HG03469 (cell line): ENCODE data around the gene LLGL2.

Experiments used
- ATAC-seq: cut with Tn5 transposase; IDR thresholded peaks from one replicate; pipeline ENCODE4 v1.9.1; 2021; ENCODE audit warnings: mild to moderate bottlenecking, moderate library complexity, moderate number of reproducible peaks; ENCODE audit not compliant: unreplicated experiment

Gene LLGL2

GRCh38 chr17:75492555-75493168 is 32.8 kb upstream of the LLGL2 start:
- no peak for ATAC-seq

- ATAC-seq: no peak
Measured at GRCh38 chr17:75493476-75494129, 31.9 kb upstream of the LLGL2 start.

GRCh38 chr17:75494326-75494877 is 31.1 kb upstream of the LLGL2 start:
- no peak for ATAC-seq

GRCh38 chr17:75496005-75496404 is 29.5 kb upstream of the LLGL2 start:
- ATAC-seq: no peak

GRCh38 chr17:75498039-75498725 is 27.3 kb upstream of the LLGL2 start:
- no peak for ATAC-seq

- ATAC-seq: no peak
Measured at GRCh38 chr17:75498726-75499213, 26.7 kb upstream of the LLGL2 start.

GRCh38 chr17:75499313-75500022 is 26.0 kb upstream of the LLGL2 start:
- ATAC-seq: no peak

- ATAC-seq: no peak
Measured at GRCh38 chr17:75500419-75501216, 24.9 kb upstream of the LLGL2 start.

- ATAC-seq: no peak
Measured at GRCh38 chr17:75501378-75502071, 24.0 kb upstream of the LLGL2 start.

- no peak for ATAC-seq
Measured at GRCh38 chr17:75502072-75502720, 23.3 kb upstream of the LLGL2 start.

- no peak for ATAC-seq
Measured at GRCh38 chr17:75502721-75503329, 22.7 kb upstream of the LLGL2 start.

GRCh38 chr17:75503337-75503950 is 22.1 kb upstream of the LLGL2 start:
- no peak for ATAC-seq

GRCh38 chr17:75503976-75504346 is 21.5 kb upstream of the LLGL2 start:
- no peak for ATAC-seq

GRCh38 chr17:75504347-75505151 is 20.9 kb upstream of the LLGL2 start:
- no peak for ATAC-seq

GRCh38 chr17:75505152-75505409 is 20.4 kb upstream of the LLGL2 start:
- ATAC-seq: no peak

- ATAC-seq: no peak
Measured at GRCh38 chr17:75505640-75506039, 19.9 kb upstream of the LLGL2 start.

- no peak for ATAC-seq
Measured at GRCh38 chr17:75506134-75506533, 19.4 kb upstream of the LLGL2 start.

GRCh38 chr17:75506888-75507287 is 18.6 kb upstream of the LLGL2 start:
- no peak for ATAC-seq
